CD1c-positive myeloid dendritic cell (primary cell): Measurements from ENCODE around the gene PTPN14.

Source experiments
- DNase-seq: peaks from one replicate; pipeline ENCODE4 v3.0.0-alpha.2; 2016; ENCODE audit errors: extremely low spot score

Gene PTPN14

DNA sequence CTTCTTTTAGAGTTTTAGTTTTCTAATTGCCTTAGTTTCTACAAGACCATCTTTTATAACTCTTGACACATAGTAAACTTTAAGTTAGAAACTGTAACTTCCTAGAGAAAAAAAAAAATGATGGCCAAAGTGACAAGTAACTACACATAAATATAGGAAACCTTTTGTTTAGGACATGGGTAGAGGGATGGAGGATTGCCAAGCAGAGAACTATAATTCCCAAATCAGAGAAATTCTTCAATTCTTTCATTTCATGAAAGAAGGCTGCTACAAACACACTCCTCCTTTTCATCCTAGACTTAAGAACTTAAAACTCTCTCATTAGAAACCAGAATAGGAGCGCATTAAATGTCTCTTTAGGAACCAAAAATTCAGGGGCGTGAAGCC, 125.0 kb downstream of the PTPN14 start:
- DNase-seq: no peak

DNA sequence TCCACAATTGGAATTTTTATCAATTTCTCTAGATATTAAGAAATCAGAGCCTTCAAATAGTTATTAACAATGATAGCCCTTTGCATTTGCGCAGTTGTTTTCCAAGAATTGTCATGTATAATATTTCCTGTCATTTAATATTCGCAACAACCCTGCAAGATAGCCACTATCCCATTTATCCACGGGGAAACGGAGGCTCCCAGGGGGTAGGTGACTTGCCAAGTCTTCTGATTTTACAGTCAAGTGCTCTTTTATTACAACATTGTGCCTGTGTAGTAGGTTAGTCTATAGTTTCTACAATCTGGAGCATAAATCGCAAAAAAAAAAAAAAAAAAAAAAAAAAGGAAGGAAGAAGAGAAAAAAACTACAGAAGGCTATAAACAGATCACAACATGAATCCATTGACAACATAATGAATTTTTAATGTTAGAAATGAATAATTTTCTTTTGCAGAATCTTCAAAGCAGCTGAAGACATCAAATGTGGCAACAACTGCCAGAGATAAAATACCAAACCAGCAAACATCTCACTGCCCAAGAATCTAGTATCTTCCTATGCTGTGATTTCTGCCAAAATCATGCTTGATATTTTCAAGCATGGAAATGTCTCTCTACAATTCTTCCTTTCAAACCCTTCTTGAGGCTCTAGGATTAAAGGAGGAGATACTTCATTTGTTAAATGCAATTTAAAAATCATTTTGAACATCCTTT, 125.5 kb downstream of the PTPN14 start:
- no peak for DNase-seq

DNA sequence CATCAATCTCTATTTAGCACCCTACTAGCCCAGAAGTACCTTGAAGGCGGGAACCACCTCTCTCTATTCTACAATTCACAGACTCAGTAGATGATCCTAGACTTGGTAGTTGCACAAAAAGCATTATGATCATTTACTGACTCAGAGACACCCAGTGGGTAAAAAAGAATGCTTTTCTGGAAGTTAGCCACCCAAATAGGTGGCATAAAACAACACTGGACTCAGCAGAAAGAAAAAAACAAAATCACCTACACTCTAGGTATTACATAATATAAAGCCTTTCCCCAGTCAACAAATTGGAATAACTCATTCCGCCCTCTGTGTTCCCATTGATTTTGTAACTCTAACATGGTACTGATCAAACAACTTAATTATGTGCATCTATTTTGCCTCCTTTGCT, 126.3 kb downstream of the PTPN14 start:
- no peak for DNase-seq

DNA sequence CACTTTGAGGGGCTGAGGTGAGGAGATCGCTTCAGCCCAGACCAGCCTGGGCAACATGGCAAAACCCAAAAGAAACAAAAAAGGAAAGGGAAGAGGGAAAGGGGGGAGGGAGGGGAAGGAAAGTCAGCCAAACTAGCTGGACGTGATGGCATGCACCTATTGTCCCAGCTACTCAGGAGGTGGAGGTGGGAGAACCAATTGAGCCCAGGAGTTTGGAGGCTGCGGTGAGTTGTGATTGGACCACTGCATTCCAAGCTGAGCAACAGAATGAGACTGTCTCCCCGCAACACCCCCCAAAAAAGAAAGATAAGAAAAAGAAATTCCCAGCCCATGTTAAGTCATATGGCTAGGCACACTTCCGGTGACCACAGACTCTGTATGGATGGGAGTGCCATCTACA, 128.4 kb downstream of the PTPN14 start:
- no peak for DNase-seq

DNA sequence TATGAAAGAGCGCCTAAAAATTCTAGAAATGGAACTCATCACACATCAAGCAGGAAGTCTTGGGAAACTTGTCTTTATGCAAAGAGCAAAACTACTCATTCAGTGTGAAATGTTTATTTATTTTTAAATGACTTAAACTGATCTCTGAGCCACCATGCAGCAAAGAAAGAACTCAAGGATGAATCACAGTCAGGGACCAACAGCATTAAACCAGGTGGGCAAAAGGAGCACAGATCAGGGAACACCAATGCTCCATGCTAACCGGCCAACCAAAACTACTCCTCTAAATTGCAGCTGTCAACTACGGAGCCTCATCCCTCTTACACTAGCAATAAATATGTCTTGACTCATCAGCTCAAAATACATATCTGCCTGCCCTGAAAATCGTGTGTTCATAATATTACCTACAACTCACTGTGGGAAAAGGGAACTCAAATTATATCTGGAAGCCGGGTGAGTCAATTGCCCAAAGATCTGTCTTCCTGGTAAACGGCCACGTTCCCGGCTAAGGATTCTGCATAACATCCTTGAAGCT, 129.2 kb downstream of the PTPN14 start:
- no peak for DNase-seq

DNA sequence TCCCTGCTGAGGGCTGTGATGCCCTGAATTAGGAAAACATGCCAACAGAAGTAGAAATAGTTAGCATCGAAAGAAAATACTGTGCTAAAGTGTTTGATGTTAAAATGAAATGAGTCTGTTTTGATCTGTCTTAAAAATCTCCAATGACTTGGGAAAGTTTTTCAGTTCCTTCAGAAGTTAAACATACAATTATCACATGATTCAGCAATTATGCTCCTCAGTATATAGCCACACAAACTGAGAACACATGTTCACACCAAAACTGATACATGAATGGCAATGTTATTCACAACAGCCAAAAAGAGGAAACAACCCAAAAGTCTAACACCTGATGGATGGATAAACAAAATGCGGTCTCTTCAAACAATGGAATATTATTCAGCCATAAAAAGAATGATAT, 130.6 kb downstream of the PTPN14 start:
- no peak for DNase-seq

DNA sequence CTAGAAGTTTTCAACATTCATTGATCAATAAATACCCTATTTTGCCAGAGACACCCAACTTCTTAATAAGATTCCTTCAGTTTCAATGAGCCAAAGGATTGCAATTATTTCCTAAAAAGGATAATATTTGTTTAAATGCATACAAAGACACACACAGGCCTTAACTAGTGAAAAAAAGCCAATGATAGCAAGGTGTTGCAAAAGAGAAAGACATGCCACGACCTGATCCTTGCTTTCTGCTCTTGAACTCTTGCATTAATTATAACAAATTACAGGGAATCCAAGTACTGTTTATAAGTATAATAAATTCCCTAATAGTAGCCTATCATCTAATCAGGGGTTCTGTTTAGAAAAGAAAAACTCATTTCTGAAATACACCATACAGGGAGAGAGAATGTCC, 131.1 kb downstream of the PTPN14 start:
- DNase-seq: no peak

DNA sequence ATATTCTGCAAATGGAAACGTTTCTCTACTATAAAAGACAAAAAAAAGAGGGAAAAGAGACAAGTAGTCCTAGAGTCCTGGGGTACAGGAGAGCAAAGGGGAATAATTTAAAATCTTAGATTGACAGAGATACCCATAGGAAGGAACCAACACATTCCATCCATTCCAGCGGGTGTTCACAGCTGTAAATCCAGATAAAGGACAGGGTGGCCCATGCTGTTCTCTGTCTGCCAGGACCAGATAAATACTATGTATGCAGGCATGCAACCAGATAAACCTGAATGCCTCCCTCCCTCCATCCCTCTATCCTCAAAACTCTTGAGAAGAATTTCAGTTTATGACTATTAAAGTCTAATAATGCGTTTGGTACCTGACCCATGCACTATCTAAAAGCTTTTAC, 131.8 kb downstream of the PTPN14 start:
- no peak for DNase-seq

DNA sequence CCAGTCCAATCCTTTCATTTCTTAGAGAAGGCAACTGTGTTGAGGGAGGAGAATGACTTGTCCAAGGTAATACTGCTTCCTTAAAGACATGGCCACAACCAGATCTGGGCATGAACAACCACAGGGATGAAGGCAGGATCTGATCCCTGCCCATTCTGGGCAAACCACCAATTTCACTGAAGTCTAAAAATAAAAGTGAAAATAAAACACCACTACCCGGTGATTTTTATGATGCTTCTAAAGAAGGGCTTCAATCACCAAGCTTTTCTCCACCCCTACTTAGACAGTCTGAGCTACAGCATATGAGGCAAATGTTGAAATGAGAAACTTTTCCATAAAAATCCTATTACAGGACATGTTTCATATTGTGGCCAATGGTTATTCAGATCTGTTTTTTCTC, 133.0 kb downstream of the PTPN14 start:
- DNase-seq: no peak

DNA sequence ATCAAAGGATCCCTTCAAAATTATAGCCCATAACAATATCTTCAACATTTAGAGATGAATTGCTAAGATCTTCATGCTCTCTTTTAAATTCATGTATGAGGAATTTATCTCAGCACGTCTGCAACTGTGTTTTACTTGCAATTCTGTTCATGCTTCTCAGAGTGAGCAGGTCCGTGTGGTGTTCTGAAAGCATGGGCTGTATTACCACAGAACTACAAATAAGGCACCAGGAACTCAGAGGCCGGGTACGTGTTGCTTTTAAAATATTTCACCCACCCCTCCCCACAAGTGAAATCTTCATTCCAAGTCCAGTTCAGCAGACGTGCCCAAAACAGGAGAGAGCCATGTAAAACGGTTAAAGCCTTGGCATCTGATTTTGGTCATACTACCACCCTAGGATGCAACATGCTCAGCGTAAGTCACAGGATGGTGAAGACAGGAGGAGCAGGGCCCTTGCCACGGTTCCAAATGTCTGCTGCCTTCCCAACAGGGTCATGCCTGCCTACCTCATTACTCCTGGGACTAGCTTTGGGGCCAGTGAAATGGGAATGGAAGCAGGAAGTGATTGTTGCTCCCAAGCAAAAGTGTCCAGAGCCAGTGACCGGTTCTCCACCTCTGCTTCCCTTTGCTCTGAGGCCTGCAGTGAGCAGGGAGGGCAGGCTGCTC, 133.7 kb downstream of the PTPN14 start:
- no peak for DNase-seq

DNA sequence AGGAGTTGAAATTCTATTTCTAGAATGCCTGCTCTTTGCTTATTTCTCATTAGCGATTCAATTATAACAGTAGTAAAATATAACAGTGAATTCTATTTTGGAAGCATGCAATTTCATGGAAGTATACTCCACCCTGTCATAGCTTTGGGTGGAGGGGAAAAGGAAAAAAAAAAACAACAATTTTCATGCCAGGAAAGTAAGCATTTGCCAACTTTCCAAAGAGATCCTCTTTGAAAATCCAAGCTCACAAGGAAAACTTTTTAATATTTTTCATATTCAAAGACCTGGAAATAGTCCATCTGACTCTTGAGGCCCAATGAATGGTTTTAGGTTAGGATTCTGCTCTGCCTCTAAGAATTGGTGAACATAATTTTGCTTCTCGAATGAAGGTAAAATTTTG, 134.5 kb downstream of the PTPN14 start:
- no peak for DNase-seq

DNA sequence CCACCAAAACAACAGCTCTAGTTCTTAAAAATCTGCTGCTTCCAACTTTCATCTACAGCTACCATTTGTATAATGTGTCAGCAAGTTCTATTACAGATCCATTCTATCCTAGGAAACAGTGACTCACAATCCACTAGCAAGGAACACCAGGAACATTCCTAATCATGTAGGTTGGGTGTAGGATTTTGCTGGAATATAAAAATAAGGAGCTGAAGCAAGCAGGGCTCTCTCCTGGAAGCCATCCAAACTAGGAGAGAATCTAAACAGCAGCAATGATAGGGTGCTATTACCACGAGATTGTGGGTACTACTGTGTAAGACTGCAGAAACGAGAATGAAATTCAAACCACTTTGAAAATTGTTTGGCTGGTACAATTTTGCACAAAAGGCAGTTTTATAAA, 135.0 kb downstream of the PTPN14 start:
- no peak for DNase-seq

DNA sequence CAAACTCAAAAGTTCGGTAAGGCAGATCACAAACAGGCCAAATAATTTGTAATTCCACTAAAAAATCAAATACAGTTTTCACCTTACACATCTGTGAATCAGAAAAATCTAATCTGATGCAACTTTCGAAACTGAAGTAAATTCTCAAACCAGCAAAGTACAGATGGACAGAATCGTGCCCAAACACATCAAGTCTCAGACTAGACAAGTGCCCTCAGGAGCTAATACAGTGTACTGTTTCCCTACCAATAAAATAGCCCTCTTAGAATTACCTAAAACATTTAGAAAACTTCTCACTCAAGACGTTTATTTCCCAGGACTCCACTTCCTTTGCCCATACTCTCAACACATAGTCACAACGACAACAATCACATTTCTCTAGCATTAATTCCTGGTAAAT, 136.3 kb downstream of the PTPN14 start:
- no peak for DNase-seq

DNA sequence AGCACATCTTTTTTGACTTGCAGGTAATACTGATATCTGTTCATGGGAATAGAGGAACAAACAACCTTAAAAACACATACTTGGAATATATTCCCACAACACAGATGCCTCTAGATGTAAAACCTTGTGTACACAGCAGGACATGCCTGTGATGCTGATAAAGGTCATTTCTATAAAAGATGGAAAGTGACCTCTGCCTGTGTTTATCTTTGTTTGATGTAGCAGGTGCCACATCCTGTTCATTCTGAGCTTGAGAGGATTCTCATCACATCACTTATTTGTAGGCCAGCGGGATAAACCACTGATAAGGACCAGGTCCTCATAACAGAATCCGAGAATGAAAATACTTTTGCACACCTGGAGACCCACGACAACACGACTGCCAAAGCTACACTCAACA, 136.7 kb downstream of the PTPN14 start:
- no peak for DNase-seq

DNA sequence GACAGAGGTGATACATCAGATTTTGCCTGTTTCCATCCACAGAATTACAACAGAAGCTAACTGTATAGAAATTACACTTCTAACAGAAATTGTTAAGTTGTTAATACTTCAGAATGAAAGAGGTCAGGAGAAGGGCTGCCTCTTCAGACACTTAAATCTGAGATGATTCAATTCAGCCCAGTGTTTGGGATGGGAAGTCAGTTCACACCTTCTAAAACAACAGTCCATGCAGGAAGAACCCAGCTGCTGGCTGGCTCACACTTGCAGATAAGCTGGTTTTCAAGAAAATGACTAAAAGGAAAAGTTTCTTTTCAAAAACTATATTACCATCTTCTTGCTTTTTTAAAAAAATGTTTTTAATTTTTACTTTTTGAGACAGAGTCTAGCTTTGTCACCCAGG, 138.1 kb downstream of the PTPN14 start:
- DNase-seq: no peak

DNA sequence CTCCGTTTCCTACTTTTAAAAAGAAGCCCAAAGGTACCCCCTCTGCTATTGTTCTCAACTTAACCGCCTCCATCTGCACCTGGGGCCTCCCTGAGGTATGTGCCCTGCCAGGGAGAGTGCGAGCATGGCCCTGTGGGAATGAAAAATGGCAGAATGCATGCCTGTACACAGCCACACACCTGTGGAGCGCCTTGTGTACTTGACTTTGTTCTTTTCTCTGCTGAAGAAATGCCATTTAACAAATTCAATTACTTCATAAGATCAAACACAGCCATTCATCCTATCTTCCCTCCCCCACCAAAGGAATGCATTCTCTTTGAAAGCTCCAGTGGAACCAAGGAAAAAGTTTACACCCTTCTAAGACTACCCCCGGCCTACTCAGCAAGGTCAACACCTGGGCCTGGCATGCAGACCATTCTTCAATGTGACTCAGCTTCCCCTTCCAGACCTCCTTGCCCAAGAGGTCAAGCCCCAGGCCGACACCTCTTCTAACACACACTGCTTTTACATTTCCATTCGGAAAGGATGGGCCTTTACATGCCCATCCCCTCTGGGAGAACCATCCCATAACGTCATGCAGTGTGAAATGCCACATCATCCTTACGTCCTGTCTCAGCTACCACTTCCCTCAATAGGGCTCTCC, 146.7 kb downstream of the PTPN14 start:
- no peak for DNase-seq

DNA sequence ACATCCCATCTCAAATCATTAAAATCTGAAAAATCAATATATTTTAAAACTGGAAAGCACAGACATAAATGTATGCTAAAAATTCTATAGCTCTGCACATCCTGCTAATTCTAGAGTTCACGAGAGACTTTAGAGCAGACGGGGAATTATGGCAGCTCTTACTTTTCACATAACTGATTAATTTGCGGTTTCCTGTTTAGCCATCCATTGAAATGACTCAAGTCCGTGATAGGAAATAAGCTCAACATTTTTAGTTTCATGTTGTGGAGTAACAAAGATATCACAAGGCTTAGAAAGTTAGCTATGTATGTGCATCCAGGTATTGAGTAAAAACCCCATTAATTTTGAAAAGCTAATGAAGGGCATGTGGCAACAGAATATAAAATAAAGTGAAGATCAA, 147.2 kb downstream of the PTPN14 start:
- DNase-seq: no peak

DNA sequence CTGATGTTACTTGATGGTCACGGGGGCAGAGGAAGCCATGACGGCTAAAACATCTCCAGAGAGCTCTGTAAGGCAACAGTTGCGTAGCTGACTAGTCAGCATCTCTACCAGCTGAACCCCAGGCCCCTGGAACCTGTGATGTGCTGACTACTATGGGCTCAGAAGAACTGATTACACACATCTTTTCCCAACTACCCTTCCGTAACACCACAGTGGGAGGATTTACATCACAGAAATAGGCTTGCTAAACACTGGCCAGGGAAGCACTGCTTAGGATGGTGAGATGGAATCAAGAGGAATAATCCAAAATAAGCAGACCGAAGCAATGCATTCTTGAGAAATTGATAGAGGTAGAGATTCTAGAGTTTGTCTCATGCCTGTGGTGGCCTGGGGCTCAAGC, 148.0 kb downstream of the PTPN14 start:
- DNase-seq: no peak

DNA sequence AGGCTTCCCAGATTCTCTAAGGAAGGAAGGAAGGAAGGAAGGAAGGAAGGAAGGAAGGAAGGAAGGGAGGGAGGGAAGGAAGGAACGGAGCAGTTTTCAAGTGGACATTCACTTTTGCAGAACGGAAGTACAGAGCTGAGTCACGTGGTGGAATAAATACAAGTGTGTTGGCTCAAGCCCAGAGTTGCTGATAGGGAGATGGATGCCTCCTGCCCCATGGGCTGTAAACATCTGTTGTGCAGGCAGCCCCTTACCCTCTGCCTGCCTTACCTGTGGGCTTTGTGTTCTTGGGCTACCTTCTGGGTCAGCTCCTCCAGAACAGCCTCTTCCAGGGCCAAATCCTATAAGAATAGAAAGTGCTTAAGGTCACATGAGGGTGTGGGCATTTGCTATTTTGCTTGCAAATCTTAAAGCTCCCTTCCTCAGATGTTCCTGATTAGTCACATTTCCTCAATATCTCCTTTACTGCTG, 148.8 kb downstream of the PTPN14 start:
- no peak for DNase-seq

DNA sequence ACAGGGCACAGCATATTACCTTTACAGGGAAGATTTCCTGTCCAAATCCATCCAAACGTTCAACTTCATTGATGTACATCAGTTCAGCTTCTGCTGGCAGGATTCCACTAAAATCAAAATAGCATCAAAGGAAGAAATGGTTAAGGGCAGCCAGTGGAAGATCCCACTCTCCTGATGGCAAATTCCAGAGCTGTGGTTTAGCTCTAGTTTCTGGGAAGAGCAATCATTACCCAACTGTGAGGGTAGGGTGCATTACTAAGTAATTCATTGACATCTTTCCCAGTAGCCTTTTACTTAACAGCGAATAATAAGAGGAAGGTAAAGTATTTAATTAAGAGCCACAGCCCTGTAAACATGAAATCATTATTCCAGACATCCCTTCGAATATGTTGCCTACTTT, 149.7 kb downstream of the PTPN14 start:
- DNase-seq: no peak

DNA sequence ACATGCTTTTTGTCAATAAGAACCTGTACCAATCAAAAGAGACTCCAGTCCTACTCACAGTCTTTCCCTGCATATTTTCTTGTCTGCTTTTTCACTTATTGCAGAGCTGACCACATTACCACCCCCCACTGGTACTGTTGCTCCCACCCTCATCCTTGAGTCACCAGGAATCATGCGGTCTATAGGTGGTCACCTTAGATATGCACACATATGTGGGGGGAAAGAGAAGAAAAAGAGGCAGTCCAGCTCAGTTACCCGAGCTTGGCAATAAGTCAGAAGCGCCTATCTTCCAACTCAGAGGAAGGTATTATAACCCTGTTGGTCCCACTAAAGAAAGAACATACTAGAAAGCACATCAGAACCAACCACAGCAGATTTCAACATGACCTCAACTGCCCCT, 151.3 kb downstream of the PTPN14 start:
- DNase-seq: no peak

DNA sequence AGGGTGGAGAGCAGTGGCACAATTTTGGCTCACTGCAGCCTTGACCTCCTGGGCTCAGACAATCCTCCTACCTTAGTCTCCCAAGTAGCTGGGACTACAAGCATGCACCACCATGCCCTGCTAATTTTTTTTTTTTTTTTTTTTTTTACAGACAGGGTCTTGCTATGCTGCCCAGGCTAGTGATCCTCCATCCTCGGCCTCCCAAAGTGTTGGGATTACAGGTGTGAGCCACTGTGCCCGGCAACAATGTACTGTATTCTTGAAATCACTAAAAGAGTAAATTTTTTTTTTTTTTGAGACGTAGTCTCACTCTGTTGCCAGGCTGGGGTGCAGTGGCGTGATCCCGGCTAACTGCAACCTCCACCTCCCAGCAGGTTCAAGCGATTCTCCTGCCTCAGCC, 152.9 kb downstream of the PTPN14 start:
- DNase-seq: no peak

DNA sequence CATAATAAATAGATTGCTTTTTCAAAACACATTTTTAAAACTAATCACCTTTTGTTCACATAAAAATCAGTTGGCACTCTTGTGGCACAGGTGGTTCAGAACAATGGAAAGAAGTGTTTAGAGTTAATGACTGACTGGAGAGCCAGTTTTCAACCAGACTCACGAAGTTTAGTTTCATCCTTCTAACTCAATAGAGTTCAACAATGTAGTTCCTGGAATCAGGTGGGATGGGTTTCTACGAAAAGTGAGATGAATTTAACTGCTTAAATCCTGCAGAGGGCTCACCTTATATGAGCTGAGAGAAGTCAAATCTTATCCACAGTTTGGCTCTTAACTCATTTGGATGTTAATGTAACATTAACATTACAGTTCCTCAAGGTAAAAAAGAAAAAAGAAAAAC, 153.9 kb downstream of the PTPN14 start:
- no peak for DNase-seq
